Chondrocyte (in vitro differentiated cells): ENCODE results near the gene SYMPK. TPM values are rescaled to one million over a fixed set of nuclear protein-coding genes. Genes with fewer than 3 reads are reported as not detected.
"Not testable (repeated sequence)": the region's sequence is repeated elsewhere in the genome, so short reads cannot be mapped to it uniquely, and the experiment has no call there.

Experiments used
- DNase-seq: peaks from one replicate; pipeline ENCODE4 v3.0.0; 2021; ENCODE audit warnings: mixed read lengths, low spot score
- H3K27ac Mint-ChIP-seq: one replicate; pipeline ENCODE4 v1.8.0; 2021; ENCODE audit warnings: mild to moderate bottlenecking, moderate library complexity, mixed read lengths; ENCODE audit not compliant: unreplicated experiment
- H3K27me3 Mint-ChIP-seq: 2 replicates; pipeline ENCODE4 v1.8.0; 2021; ENCODE audit warnings: low read depth, mixed read lengths
- H3K36me3 Mint-ChIP-seq: 2 replicates; pipeline ENCODE4 v1.8.0; 2021; ENCODE audit warnings: low read depth, mixed read lengths
- H3K4me1 Mint-ChIP-seq: 2 replicates; pipeline ENCODE4 v1.8.0; 2021; ENCODE audit warnings: low read depth, mild to moderate bottlenecking, mixed read lengths
- H3K4me3 Mint-ChIP-seq: one replicate; pipeline ENCODE4 v1.8.0; 2021; ENCODE audit warnings: mild to moderate bottlenecking, moderate library complexity, mixed read lengths; ENCODE audit not compliant: unreplicated experiment
- H3K9me3 Mint-ChIP-seq: 2 replicates; pipeline ENCODE4 v1.8.0; 2021; ENCODE audit warnings: low read depth, mixed read lengths
- CTCF ChIP-seq: fragments of 200-600 bp; sonication (generic); IDR thresholded peaks from 2 replicates; pipeline ENCODE4 v1.5.0; 2021; ENCODE audit warnings: antibody characterized with exemption, mild to moderate bottlenecking, moderate library complexity
- total RNA-seq: library from RNA; stranded (reverse); gene quantifications from 3 replicates; pipeline ENCODE4 v1.2.1, GENCODE V29; 2021

Gene SYMPK
- total RNA-seq, 1 donor from 2014 or later, result 56.5 TPM

- TF ChIP-seq CTCF, result no peak
- Mint-ChIP-seq H3K36me3 (peaks cover 18% of the 10 kb centered on the region), H3K9me3 (no peaks in the 10 kb centered on the region), H3K4me1 (peaks cover 17% of the 10 kb centered on the region), H3K27me3 (no peaks in the 10 kb centered on the region), H3K4me3 (peak overlapping the region; percentile 31), H3K27ac (no peak overlapping the region)
- DNase-seq, result no peak
Measured at GRCh38 chr19:45899919-45900589, 37.1 kb upstream of the SYMPK start.

- Mint-ChIP-seq H3K27me3 (no peaks in the 10 kb centered on the region), H3K4me1 (peaks cover 17% of the 10 kb centered on the region), H3K4me3 (no peak overlapping the region), H3K36me3 (peaks cover 20% of the 10 kb centered on the region), H3K9me3 (no peaks in the 10 kb centered on the region), H3K27ac (no peak overlapping the region)
- TF ChIP-seq CTCF, result no peak
- DNase-seq, result no peak
Measured at GRCh38 chr19:45899253-45899652, 36.3 kb upstream of the SYMPK start.

- Mint-ChIP-seq H3K4me1 (peaks cover 13% of the 10 kb centered on the region), H3K9me3 (no peaks in the 10 kb centered on the region), H3K36me3 (peaks cover 20% of the 10 kb centered on the region), H3K27ac (no peak overlapping the region), H3K27me3 (no peaks in the 10 kb centered on the region), H3K4me3 (no peak overlapping the region)
- no peak for TF ChIP-seq CTCF
- no peak for DNase-seq
Measured at GRCh38 chr19:45897261-45897812, 34.4 kb upstream of the SYMPK start.

GRCh38 chr19:45895983-45896599, 33.1 kb upstream of the SYMPK start:
- Mint-ChIP-seq H3K36me3 (peaks cover 20% of the 10 kb centered on the region), H3K4me1 (peaks cover 13% of the 10 kb centered on the region)
- H3K4me3 Mint-ChIP-seq, H3K27me3 Mint-ChIP-seq, H3K27ac Mint-ChIP-seq, H3K9me3 Mint-ChIP-seq, DNase-seq: not testable (repeated sequence)

- Mint-ChIP-seq H3K9me3 (no peaks in the 10 kb centered on the region), H3K27ac (no peak overlapping the region), H3K4me3 (no peak overlapping the region), H3K27me3 (no peaks in the 10 kb centered on the region), H3K36me3 (peaks cover 18% of the 10 kb centered on the region), H3K4me1 (peaks cover 8% of the 10 kb centered on the region)
- no peak for DNase-seq
- no peak for TF ChIP-seq CTCF
Measured at GRCh38 chr19:45895519-45895972, 32.6 kb upstream of the SYMPK start.
